WTC11 (cell line): Measurements from ENCODE around the gene PHTF1.

ENCODE experiments used
- IRF2 ChIP-seq: sonication (generic); formaldehyde crosslinking; IDR thresholded peaks from 2 replicates; pipeline ENCODE4 v1.8.0; 2022; ENCODE audit warnings: low read depth, missing genetic modification reagents, borderline replicate concordance
- JUN ChIP-seq: sonication (generic); formaldehyde crosslinking; IDR thresholded peaks from 2 replicates; pipeline ENCODE4 v1.8.0; 2023; ENCODE audit warnings: mild to moderate bottlenecking, missing genetic modification reagents
- ZNF263 ChIP-seq: sonication (generic); formaldehyde crosslinking; IDR thresholded peaks from 2 replicates; pipeline ENCODE4 v1.8.1; 2022; ENCODE audit warnings: low read depth, mild to moderate bottlenecking, moderate library complexity, missing genetic modification reagents
- TF ChIP-seq, protein P1 (sequence below): fragments of 200-600 bp; IDR thresholded peaks from 2 replicates; pipeline ENCODE4 v1.8.0; 2022; ENCODE audit warnings: antibody characterized with exemption
- TF ChIP-seq, protein P2 (sequence below): sonication (generic); formaldehyde crosslinking; IDR thresholded peaks from 2 replicates; pipeline ENCODE4 v1.8.1; 2023; ENCODE audit warnings: mild to moderate bottlenecking, missing genetic modification reagents, moderate library complexity

DNA sequence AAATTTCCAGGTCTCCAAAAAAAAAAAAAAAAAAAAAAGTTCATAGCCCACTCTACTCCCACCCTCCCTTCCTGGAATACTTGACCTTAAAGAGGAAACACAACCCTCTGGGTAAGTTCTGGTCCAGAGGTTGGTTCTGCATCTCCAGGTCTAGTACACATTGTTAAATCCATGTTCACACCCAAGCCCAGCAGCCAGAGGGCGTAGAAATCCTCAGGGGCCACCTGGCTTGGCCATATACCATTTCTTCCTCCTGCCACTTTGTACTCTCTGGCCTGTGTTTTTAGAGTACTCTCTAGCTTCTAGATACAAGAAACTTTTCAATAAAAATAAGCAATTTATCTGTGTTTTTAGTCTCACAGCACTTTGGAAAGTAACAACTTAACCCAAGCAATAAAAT is 89.3 kb downstream of the PHTF1 start:
- TF ChIP-seq IRF2 (CRISPR knock-in tag) (no peak), ZNF263 (CRISPR knock-in tag) (no peak), JUN (CRISPR knock-in tag) (no peak)
- TF ChIP-seq, protein P1, sequence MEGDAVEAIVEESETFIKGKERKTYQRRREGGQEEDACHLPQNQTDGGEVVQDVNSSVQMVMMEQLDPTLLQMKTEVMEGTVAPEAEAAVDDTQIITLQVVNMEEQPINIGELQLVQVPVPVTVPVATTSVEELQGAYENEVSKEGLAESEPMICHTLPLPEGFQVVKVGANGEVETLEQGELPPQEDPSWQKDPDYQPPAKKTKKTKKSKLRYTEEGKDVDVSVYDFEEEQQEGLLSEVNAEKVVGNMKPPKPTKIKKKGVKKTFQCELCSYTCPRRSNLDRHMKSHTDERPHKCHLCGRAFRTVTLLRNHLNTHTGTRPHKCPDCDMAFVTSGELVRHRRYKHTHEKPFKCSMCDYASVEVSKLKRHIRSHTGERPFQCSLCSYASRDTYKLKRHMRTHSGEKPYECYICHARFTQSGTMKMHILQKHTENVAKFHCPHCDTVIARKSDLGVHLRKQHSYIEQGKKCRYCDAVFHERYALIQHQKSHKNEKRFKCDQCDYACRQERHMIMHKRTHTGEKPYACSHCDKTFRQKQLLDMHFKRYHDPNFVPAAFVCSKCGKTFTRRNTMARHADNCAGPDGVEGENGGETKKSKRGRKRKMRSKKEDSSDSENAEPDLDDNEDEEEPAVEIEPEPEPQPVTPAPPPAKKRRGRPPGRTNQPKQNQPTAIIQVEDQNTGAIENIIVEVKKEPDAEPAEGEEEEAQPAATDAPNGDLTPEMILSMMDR, result no peak
- TF ChIP-seq, protein P2, sequence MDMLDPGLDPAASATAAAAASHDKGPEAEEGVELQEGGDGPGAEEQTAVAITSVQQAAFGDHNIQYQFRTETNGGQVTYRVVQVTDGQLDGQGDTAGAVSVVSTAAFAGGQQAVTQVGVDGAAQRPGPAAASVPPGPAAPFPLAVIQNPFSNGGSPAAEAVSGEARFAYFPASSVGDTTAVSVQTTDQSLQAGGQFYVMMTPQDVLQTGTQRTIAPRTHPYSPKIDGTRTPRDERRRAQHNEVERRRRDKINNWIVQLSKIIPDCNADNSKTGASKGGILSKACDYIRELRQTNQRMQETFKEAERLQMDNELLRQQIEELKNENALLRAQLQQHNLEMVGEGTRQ, result no peak
